ENCODE measurements around the gene EZR.

Gene EZR

DNA sequence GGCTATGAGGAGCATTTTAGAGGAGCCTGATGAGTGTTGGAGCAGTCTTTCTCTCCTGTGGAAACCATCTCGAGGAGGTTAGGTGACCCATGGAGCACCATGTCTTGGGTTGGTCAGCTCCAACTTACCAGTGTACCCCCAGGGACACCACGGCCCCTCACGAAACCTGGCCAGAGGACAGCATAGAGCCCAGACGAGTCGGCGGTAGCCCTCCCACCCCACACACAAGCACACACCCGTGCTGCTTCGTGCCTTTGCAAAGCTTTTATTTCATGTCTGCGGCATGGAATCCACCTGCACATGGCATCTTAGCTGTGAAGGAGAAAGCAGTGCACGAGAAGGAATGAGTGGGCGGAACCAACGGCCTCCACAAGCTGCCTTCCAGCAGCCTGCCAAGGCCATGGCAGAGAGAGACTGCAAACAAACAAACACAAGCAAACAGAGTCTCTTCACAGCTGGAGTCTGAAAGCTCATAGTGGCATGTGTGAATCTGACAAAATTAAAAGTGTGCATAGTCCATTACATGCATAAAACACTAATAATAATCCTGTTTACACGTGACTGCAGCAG lies 53.6 kb downstream of the EZR start:
- TF ChIP-seq SPI1 (IDR thresholded peaks at IDR 0.05; ENCODE audit: borderline replicate concordance, low read depth) (no peak), GABPA (IDR thresholded peaks at IDR 0.05; ENCODE audit: low read depth) (no peak), POLR2AphosphoS5 (IDR thresholded peaks at IDR 0.05; ENCODE audit: low read depth) (no peak)
- TF ChIP-seq, protein P1, sequence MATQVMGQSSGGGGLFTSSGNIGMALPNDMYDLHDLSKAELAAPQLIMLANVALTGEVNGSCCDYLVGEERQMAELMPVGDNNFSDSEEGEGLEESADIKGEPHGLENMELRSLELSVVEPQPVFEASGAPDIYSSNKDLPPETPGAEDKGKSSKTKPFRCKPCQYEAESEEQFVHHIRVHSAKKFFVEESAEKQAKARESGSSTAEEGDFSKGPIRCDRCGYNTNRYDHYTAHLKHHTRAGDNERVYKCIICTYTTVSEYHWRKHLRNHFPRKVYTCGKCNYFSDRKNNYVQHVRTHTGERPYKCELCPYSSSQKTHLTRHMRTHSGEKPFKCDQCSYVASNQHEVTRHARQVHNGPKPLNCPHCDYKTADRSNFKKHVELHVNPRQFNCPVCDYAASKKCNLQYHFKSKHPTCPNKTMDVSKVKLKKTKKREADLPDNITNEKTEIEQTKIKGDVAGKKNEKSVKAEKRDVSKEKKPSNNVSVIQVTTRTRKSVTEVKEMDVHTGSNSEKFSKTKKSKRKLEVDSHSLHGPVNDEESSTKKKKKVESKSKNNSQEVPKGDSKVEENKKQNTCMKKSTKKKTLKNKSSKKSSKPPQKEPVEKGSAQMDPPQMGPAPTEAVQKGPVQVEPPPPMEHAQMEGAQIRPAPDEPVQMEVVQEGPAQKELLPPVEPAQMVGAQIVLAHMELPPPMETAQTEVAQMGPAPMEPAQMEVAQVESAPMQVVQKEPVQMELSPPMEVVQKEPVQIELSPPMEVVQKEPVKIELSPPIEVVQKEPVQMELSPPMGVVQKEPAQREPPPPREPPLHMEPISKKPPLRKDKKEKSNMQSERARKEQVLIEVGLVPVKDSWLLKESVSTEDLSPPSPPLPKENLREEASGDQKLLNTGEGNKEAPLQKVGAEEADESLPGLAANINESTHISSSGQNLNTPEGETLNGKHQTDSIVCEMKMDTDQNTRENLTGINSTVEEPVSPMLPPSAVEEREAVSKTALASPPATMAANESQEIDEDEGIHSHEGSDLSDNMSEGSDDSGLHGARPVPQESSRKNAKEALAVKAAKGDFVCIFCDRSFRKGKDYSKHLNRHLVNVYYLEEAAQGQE (IDR thresholded peaks at IDR 0.05; ENCODE audit: insufficient replicate concordance, low read depth) = no peak
- TF ChIP-seq, protein P2, sequence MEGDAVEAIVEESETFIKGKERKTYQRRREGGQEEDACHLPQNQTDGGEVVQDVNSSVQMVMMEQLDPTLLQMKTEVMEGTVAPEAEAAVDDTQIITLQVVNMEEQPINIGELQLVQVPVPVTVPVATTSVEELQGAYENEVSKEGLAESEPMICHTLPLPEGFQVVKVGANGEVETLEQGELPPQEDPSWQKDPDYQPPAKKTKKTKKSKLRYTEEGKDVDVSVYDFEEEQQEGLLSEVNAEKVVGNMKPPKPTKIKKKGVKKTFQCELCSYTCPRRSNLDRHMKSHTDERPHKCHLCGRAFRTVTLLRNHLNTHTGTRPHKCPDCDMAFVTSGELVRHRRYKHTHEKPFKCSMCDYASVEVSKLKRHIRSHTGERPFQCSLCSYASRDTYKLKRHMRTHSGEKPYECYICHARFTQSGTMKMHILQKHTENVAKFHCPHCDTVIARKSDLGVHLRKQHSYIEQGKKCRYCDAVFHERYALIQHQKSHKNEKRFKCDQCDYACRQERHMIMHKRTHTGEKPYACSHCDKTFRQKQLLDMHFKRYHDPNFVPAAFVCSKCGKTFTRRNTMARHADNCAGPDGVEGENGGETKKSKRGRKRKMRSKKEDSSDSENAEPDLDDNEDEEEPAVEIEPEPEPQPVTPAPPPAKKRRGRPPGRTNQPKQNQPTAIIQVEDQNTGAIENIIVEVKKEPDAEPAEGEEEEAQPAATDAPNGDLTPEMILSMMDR (IDR thresholded peaks at IDR 0.05; ENCODE audit: insufficient read depth, low read length) = no peak
- Histone ChIP-seq H3K27ac (replicated peaks) (no peak overlapping the region), H3K27me3 (ENCODE audit: insufficient read depth, poor library complexity, severe bottlenecking) (no peaks in the 10 kb centered on the region), H3K4me3 (replicated peaks; ENCODE audit: insufficient read depth, low read length) (no peak overlapping the region)
- DNase-seq (ENCODE audit: low read depth in 1 of 2, low spot score in 1 of 2) = no peak

DNA sequence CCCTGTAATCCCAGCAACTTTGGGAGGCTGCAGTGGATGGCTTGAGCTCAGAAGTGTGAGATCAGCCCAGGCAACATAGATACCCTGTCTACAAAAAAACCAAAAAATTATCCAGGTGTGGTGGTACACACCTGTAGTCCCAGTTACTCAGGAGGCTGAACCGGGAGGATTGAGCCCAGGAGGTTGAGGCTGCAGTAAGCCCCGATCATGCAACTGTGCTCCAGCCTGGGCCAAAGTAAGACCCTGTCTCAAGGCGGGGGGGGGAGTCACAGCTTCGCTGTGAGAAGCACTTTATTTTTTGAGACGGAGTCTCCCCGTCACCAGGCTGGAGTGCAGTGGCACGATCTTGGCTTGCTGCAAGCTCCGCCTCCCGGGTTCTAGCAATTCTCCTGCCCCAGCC lies 54.2 kb downstream of the EZR start:
- no peak overlapping the region for H3K4me3 ChIP-seq (replicated peaks; ENCODE audit: insufficient read depth, low read length)
- H3K27me3 ChIP-seq (ENCODE audit: insufficient read depth, poor library complexity, severe bottlenecking) = no peaks in the 10 kb centered on the region
- no peak for DNase-seq (ENCODE audit: low read depth in 1 of 2, low spot score in 1 of 2)
- TF ChIP-seq POLR2AphosphoS5 (IDR thresholded peaks at IDR 0.05; ENCODE audit: low read depth) = no peak
- TF ChIP-seq, protein P2 (IDR thresholded peaks at IDR 0.05; ENCODE audit: insufficient read depth, low read length) = no peak
- TF ChIP-seq SPI1 (IDR thresholded peaks at IDR 0.05; ENCODE audit: borderline replicate concordance, low read depth) = no peak
- TF ChIP-seq, protein P1 (IDR thresholded peaks at IDR 0.05; ENCODE audit: insufficient replicate concordance, low read depth) = no peak
- TF ChIP-seq GABPA (IDR thresholded peaks at IDR 0.05; ENCODE audit: low read depth) = no peak
- no peak overlapping the region for H3K27ac ChIP-seq (replicated peaks)

DNA sequence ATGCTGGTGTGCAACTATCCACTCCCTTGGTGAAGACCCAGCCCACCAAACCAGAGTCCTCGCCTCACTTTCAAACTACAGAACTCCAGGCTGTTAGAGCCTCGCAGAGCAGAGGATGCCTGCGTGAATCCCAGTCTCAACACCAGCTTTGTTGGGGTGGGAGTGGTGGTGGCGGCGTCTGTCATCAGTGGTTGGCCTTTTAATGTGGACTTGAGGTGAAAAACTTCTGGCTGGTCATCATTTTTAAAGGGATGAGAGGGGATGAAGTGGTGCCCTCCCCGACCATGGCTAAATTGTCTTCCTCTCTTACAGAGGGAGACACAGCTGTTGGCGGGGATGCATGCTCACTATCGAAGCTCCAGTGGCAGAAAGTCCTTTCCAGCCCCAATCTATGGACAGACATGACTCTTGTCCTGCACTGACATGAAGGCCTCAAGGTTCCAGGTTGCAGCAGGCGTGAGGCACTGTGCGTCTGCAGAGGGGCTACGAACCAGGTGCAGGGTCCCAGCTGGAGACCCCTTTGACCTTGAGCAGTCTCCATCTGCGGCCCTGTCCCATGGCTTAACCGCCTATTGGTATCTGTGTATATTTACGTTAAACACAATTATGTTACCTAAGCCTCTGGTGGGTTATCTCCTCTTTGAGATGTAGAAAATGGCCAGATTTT lies 54.9 kb downstream of the EZR start:
- Histone ChIP-seq H3K4me3 (replicated peaks; ENCODE audit: insufficient read depth, low read length) (no peak overlapping the region), H3K27me3 (ENCODE audit: insufficient read depth, poor library complexity, severe bottlenecking) (no peaks in the 10 kb centered on the region), H3K27ac (replicated peaks) (no peak overlapping the region)
- DNase-seq (ENCODE audit: low read depth in 1 of 2, low spot score in 1 of 2) = no peak
- TF ChIP-seq, protein P2 (IDR thresholded peaks at IDR 0.05; ENCODE audit: insufficient read depth, low read length) = no peak
- TF ChIP-seq, protein P1 (IDR thresholded peaks at IDR 0.05; ENCODE audit: insufficient replicate concordance, low read depth) = no peak
- no peak for TF ChIP-seq SPI1 (IDR thresholded peaks at IDR 0.05; ENCODE audit: borderline replicate concordance, low read depth)
- TF ChIP-seq POLR2AphosphoS5 (IDR thresholded peaks at IDR 0.05; ENCODE audit: low read depth) = no peak
- no peak for TF ChIP-seq GABPA (IDR thresholded peaks at IDR 0.05; ENCODE audit: low read depth)

Data from HL-60 (cell line).